ENCODE measurements around the gene TJP3.
"Not testable (repeated sequence)": the region's sequence is repeated elsewhere in the genome, so short reads cannot be mapped to it uniquely, and the experiment has no call there.

TJP3 gene

DNA sequence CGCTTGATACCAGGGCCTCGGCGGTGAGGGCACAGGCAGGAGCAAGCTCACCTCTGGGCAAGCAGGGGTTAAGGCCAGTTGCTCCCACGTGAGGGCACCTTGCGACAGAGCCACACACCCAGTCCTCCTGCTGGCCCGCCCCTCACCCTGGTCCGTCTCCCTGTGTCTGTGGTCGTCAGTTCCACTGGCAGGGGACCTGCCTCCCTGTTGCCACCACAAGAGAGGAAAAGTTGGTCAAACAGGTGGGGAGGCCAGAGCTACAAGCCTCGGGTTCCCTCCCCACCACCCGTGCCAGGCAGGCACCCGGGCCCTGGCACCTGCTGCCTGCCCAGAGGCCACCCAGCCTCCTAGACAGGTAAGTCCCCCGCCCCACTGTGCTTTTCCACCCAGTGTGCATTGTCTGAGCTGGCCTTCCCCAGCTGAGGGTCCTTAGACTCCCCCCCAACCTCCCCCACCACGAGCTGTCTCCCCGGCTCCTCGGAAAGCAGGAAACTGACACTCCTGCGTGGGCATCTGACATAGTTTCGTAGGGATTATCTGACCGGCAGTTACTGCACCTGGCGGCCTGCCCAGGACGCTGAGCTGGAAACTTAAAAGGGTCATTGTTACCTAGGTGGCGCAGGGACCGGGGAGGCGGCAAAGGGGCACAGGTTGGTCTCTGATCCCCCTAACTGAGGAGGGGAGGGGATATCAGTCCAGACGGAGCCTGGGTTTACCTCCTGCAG lies at the start of gene TJP3:
TSS of gene TJP3 (plus strand) at position 178 of the 725 bp plus-strand sequence. CDS start 20,049 bp downstream, outside the sequence.
- no peak for DNase-seq

DNA sequence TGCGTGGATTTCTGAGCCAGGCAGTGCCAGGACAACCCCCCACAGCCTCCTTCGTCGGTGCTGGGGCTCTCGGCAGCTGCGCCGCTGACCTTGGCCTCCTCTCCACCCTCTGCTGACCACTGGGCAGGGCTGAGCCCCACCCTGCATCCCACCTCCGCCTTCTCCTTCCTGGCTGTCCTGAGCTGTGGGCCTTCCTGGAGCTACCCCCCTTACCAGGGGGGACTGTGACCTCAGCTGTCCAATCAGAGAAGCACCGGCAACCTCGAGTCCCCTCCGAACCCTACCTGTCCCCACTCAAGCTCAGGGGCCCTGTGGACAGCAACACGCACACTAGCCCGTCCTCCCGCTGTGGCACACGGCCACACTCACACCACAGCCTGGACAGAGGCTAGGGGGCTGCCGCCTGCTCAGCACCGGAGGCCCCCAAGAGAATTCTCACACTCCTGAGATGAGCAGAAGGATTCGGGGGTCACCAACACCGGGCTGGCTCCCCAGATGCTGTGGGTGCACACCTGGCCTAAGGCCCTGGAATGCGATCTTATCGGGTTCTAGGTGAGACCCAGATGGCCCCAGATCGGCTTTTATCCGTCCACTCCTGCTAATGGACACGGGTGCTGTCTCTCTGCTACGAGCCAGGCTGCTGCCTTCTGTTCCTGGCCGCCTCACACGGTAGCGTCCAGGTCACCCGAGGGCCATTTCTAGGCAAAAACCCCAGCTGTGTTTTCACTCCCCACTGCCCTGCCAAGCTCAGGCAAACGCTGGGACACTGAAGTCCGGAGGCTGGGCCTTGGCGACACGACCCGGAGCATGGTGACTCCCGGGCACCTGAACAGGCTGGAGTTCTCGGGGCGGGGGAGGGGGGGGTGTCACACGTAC lies 49.1 kb upstream of the TJP3 start:
- no peak for DNase-seq

- DNase-seq: no peak
These were observed 48.5 kb upstream of the TJP3 start for GRCh38 chr19:3659746-3660112.

- DNase-seq: no peak
These were observed 47.5 kb upstream of the TJP3 start for GRCh38 chr19:3660493-3661219.

- DNase-seq: no peak
These were observed 46.6 kb upstream of the TJP3 start for GRCh38 chr19:3661284-3662238.

DNA sequence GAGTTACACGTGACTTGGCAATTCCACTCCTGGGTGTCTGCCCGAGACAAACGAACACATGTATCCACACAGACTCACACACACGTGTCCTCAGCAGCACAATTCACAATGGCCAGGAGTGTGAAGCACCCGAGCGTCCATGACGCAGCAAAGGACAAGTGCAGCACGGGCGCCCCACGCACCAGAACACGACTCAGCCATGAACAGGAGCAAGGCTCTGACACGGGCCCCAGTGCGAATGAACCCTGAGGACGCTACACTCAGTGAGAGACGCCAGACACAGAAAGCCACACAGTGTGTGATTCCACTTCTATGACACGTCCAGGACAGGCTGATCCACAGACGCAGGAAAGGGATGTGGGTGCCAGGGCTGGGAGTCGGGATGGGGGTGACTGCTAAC lies 44.3 kb upstream of the TJP3 start:
- no peak for DNase-seq

GRCh38 chr19:3664879-3665642 lies 43.1 kb upstream of the TJP3 start:
- DNase-seq: no peak

DNA sequence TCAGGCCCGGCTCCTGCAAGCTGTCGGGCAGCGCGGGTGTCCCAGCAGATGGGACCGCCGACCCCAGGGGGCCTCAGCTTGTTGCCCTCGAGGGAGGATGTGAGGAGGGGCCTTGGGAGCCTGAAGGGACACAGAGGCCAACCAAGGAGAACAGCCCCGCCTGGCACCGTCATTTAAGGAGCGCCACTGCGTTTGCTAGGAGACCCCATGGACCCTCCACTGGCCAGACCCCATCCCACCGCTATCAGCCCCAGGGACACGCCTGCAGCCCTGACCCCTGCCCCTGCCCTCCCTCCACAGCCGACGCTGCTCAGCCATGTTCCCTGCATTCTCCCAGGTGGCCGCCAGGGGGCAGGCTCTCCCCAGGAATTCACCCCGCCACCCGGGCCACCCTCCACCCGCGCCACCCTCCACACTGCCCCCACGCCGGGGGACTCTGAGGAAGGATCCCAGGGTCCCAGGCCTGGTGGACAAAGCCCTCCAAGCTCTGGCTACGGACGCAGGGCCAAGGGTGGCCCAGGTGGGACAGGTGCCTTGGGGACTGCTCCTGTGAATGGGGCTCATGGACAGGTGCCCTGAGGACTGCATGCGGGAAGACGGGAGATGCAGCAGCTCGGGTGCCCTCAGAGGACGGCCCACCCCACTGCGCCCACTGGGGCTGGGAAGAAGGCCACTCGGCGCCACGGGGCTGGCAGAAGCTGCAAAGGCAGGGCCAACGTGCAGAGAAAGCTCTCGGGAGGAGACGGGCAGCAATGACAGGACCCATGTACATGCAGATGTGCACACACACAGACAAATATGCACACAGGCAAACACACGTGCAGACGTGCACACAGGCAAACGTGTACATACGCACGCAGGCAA lies 42.3 kb upstream of the TJP3 start:
- DNase-seq: peak; percentile 78

GRCh38 chr19:3666545-3666856 lies 41.7 kb upstream of the TJP3 start:
- DNase-seq: not testable (repeated sequence)

- DNase-seq: no peak
These were observed 41.0 kb upstream of the TJP3 start for GRCh38 chr19:3667037-3667638.

- no peak for DNase-seq
These were observed 40.4 kb upstream of the TJP3 start for GRCh38 chr19:3667766-3668165.

GRCh38 chr19:3668331-3669081 lies 39.7 kb upstream of the TJP3 start:
- DNase-seq: no peak

GRCh38 chr19:3669082-3669946 lies 38.9 kb upstream of the TJP3 start:
- DNase-seq: no peak

DNA sequence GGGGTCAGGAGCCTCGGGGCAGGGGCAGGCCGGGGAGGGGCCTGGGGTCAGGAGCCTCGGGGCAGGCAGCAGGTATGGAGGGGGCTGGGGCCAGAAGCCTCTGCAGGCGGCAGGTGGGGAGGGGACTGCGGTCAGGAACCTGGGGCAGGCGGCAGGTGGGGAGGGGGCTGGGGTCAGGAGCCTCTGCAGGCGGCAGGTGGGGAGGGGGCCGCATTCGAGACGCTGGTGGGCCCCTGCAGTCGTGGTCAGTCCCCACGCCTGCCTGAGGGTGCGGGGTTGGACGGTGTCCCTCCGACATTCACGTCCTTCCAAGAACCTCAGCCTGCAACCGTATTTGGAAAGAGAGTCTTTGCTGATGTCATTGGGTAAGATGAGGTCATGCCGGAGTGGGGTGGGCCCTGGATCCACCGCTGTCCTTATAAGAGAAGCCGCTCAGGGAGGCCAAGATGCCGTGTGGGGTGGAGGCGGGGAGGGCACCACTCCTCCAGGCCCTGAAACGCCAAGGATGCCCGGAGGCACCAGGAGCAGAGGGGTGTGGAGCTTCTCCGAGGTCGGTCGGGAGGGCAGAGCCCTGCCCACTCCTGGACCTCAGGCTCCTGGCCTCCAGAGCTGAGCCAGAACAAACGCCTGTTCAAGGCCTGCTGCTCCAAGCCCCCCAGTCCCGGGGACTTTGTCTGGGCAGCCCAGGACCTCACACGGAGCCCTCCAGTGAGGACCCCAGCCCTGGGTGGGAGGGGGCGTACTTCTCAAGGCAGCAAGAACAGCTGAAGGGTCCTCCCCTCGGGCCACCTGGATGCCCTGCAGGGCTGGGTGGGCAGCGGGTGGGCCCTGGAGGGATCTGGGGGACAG lies 38.0 kb upstream of the TJP3 start:
- DNase-seq: no peak

DNA sequence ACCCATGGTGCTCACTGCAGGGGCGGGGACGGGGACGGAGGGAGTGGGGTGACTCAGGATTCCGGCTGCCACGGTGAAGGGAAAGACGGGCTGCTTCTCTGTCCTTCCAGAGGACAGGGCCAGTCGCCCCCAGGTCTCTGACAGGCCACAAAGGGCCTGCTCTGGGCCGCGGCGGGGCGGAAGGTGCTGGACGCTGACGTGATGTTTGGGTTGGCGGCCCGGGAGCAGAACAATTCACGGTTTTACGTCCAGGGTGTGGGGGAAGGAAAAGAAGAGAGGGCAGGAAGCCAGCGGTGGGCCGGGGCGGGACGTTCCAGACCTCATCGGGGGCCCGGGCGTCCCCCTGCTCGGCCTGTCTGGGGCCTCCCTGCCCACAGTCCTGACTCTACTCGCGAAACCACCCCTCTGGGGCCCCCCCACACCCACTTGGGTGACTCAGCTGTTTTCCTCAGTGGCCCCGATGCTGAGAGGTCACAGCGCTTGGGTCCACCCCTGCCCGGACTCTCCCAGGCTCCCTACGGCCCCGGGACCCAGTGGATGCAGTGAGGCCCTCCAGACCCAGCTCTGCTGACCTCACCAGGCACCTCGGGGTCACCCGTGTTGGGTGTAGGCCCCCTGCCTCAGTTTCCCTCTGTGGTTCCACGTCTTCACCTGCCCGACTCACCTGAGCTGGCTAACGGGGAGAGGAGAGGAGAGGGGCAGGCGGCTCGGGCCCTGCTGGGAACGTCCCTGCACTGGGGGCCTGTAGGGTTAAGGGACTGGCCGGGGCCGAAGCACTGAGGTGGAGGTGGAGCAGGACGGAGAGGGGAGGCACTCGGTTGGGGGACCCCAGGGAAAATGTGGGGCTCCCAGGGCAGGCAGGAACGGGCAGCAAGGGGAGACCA lies 37.1 kb upstream of the TJP3 start:
- DNase-seq: peak; percentile 41
